AG08396 (cell line): ENCODE results near the gene FAM111A.

ENCODE experiments used
- DNase-seq: peaks from one replicate; pipeline ENCODE4 v3.0.0; 2012; ENCODE audit warnings: low spot score, mixed read lengths

Gene FAM111A

DNA sequence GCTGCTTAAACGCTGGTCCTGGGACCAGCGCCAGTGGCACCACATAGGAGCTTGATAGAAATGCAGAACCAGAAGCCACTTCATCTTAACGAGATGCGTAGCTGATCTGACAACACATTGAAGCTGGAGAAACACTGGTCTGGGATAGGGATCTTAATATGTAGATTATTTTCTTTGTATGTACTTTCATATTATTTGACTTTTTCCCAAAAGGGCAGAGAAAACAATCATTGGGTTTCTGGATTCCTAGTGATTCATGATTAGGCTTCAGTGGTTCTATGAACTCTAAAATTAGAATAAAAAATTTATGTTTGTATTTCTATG, 57.7 kb downstream of the FAM111A start:
- no peak for DNase-seq

DNA sequence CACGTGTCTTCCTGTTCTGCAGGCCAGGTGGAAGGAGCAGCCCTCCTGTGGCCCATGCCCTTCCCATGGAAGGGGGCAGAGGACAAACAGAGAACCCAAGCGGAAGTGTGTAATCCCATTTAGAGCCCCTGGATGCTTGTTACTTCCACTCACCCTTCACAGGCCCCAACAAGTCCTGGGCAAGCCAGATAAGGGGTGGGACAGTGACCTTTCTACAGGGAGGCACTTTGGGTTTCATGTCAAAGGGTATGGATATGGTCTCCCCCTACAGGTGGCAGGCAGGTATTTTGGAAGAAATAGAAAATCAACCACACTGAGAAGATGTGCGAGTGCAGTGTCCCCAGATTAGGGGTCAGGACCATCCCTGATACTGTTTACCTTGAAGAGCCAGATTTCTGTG, 58.7 kb downstream of the FAM111A start:
- DNase-seq, result no peak
